ENCODE data around the gene OIT3. TPM values are rescaled to one million over a fixed set of nuclear protein-coding genes. Genes with fewer than 3 reads are reported as not detected.
"Not testable (repeated sequence)": the region's sequence is repeated elsewhere in the genome, so short reads cannot be mapped to it uniquely, and the experiment has no call there.

The OIT3 gene
- total RNA-seq, 1 experiment from 2014 or later: not detected

DNA sequence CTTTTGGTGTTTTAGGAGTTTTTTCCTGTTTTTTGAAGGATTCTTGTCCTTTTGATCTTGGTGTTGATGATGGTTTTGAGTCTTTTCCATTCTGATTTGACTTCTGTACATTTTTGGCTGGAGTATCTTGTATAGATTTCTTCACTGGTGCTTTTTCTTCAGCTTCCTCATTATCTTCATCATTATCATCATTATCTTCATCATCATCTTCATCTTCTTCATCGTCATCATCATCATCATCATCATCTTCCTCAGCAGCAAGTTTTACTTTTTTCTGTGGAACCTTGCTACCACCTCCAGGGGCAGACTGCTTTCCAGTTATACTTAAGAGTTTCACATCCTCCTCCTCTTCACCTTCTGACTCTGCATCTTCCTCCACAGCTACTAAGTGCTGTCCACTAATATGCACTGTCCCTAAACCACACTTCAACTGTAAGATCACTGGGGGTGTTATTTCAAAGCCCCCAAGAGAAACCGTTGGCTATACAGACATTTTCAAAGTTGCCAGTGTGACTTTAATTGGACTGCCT is 24.3 kb downstream of the OIT3 start:
- H3K4me3 ChIP-seq (ENCODE audit: low read length); H3K27ac ChIP-seq (ENCODE audit: low read length); H3K9me3 ChIP-seq (ENCODE audit: low read length); H3K4me2 ChIP-seq (ENCODE audit: low read length); ATAC-seq; H3K9me2 ChIP-seq (replicated peaks; ENCODE audit: low read length); intact Hi-C loops (cut with micrococcal nuclease); H3F3A ChIP-seq (ENCODE audit: low read length, unreplicated experiment); H3K4me1 ChIP-seq (ENCODE audit: insufficient read depth, low read length); H3K36me3 ChIP-seq (ENCODE audit: low read depth, low read length); BruUV-seq (replicated peaks); POLR2A ChIA-PET (ENCODE audit: unreplicated experiment); H3K9ac ChIP-seq (ENCODE audit: low read length); H2AFZ ChIP-seq (ENCODE audit: low read length); H3K79me2 ChIP-seq (ENCODE audit: low read length); DNase-seq; H4K20me1 ChIP-seq (ENCODE audit: low read length); CTCF ChIA-PET: not testable (repeated sequence)
- H3K27me3 ChIP-seq (ENCODE audit: low read length): peaks cover 42% of the 10 kb centered on the region

DNA sequence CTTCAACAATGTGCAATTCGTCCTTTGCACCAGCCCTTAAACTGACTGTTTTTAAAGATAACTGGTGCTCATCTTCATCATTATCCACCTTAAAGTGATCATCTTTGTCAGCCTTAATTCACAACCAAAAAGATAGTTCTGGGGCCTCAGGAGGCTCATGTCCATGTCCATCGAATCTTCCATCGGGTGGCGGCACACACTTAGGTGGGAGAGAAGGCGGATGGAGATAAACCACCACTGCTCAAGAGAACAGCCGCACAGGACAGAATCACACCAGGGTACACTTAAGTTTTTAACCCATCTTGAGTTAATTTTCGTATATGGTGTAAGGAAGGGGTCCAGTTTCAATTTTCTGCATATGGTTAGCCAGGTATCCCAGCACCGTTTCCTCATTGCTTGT is 24.8 kb downstream of the OIT3 start:
- TF ChIP-seq EZH2 (IDR thresholded peaks at IDR 0.05; ENCODE audit: low read length, unreplicated experiment) (no peak), EZH2phosphoT487 (IDR thresholded peaks at IDR 0.05; ENCODE audit: borderline replicate concordance, low read length) (no peak)
- TF ChIP-seq, protein P1, sequence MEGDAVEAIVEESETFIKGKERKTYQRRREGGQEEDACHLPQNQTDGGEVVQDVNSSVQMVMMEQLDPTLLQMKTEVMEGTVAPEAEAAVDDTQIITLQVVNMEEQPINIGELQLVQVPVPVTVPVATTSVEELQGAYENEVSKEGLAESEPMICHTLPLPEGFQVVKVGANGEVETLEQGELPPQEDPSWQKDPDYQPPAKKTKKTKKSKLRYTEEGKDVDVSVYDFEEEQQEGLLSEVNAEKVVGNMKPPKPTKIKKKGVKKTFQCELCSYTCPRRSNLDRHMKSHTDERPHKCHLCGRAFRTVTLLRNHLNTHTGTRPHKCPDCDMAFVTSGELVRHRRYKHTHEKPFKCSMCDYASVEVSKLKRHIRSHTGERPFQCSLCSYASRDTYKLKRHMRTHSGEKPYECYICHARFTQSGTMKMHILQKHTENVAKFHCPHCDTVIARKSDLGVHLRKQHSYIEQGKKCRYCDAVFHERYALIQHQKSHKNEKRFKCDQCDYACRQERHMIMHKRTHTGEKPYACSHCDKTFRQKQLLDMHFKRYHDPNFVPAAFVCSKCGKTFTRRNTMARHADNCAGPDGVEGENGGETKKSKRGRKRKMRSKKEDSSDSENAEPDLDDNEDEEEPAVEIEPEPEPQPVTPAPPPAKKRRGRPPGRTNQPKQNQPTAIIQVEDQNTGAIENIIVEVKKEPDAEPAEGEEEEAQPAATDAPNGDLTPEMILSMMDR (conservative IDR thresholded peaks at IDR 0.05; ENCODE audit: low read depth, low read length): no peak
- Histone ChIP-seq H3K36me3 (ENCODE audit: low read depth, low read length) (no peaks in the 10 kb centered on the region), H3K79me2 (ENCODE audit: low read length) (no peaks in the 10 kb centered on the region), H3K4me2 (ENCODE audit: low read length) (no peak overlapping the region), H3K9ac (ENCODE audit: low read length) (no peak overlapping the region), H3K9me3 (ENCODE audit: low read length) (peaks cover 9% of the 10 kb centered on the region), H3K27me3 (ENCODE audit: low read length) (peaks cover 46% of the 10 kb centered on the region), H3K9me2 (replicated peaks; ENCODE audit: low read length) (no peaks in the 10 kb centered on the region), H4K20me1 (ENCODE audit: low read length) (no peaks in the 10 kb centered on the region), H3K4me3 (ENCODE audit: low read length) (no peak overlapping the region), H2AFZ (ENCODE audit: low read length) (no peak overlapping the region), H3K27ac (ENCODE audit: low read length) (no peak overlapping the region), H3F3A (ENCODE audit: low read length, unreplicated experiment) (no peaks in the 10 kb centered on the region), H3K4me1 (ENCODE audit: insufficient read depth, low read length) (no peaks in the 10 kb centered on the region)
- ChIA-PET POLR2A (ENCODE audit: unreplicated experiment) (no interaction called here), CTCF (no interaction called here)
- intact Hi-C loops (cut with micrococcal nuclease): no loop called here
- DNase-seq: no peak
- no TSS peak for BruUV-seq (replicated peaks)
- no peak for ATAC-seq

DNA sequence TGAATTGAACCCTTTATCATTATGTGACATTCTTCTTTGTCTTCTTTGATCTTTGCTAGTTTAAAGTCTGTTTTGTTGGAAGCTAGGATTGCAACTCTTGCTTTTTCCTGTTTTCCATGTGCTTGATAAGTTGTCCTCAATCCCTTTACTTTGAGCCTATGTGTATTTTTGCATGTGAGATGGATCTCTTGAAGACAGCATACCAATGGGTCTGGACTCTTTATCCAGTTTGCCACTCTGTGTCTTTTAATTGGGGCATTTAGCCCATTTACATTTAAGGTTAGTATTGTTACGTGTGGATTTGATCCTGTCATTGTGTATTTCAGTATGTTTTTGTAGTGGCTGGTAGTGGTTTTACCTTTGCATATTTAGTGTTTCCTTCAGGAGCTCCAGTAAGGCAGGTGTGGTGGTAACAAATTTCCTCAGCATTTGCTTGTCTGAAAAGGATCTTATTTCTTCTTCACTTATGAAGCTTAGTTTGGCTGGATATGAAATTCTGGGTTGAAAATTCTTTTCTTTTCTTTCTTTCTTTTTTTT is 27.7 kb downstream of the OIT3 start:
- intact Hi-C loops (cut with micrococcal nuclease); BruUV-seq (replicated peaks): not testable (repeated sequence)
- CTCF ChIA-PET: interaction anchor here (0.6 kb wide), 1 partner anchor 13 kb away, joined by 5 read pairs; no protein-coding TSS in a partner anchor

DNA sequence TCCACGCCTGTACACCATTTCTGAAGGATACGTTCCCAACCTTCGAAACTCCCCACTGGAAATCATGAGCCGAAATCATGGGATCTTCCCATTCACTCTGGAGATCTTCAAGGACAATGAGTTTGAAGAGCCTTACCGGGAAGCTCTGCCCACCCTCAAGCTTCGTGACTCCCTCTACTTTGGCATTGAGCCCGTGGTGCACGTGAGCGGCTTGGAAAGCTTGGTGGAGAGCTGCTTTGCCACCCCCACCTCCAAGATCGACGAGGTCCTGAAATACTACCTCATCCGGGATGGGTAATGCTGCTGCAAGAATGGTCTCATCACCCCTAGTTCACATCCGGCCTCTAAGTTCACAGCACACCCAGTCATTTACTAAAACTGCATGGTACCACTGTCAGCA is 30.8 kb downstream of the OIT3 start:
- Histone ChIP-seq H3K27me3 (ENCODE audit: low read length) (peaks cover 72% of the 10 kb centered on the region), H3K9ac (ENCODE audit: low read length) (no peak overlapping the region), H2AFZ (ENCODE audit: low read length) (no peak overlapping the region), H3K36me3 (ENCODE audit: low read depth, low read length) (no peaks in the 10 kb centered on the region), H3K4me2 (ENCODE audit: low read length) (no peak overlapping the region), H3F3A (ENCODE audit: low read length, unreplicated experiment) (no peaks in the 10 kb centered on the region), H3K4me3 (ENCODE audit: low read length) (no peak overlapping the region), H3K9me3 (ENCODE audit: low read length) (peaks cover 9% of the 10 kb centered on the region), H3K27ac (ENCODE audit: low read length) (no peak overlapping the region), H3K79me2 (ENCODE audit: low read length) (no peaks in the 10 kb centered on the region), H3K9me2 (replicated peaks; ENCODE audit: low read length) (no peaks in the 10 kb centered on the region), H3K4me1 (ENCODE audit: insufficient read depth, low read length) (no peaks in the 10 kb centered on the region), H4K20me1 (ENCODE audit: low read length) (no peaks in the 10 kb centered on the region)
- intact Hi-C loops (cut with micrococcal nuclease): no loop called here
- no peak for TF ChIP-seq EZH2phosphoT487 (IDR thresholded peaks at IDR 0.05; ENCODE audit: borderline replicate concordance, low read length)
- BruUV-seq (replicated peaks): no TSS peak
- no peak for ATAC-seq
- DNase-seq: no peak
- CTCF ChIA-PET: no interaction called here
- POLR2A ChIA-PET (ENCODE audit: unreplicated experiment): interaction anchor here (0.6 kb wide), 1 partner anchor 172 kb away, joined by 12 read pairs; the partner anchor contains the start of gene P4HA1

More for the DNA sequence above, 27.7 kb downstream of the OIT3 start:
- H4K20me1 ChIP-seq (ENCODE audit: low read length); H3K9me3 ChIP-seq (ENCODE audit: low read length); H3F3A ChIP-seq (ENCODE audit: low read length, unreplicated experiment); DNase-seq; H3K9ac ChIP-seq (ENCODE audit: low read length); H3K4me2 ChIP-seq (ENCODE audit: low read length); H3K9me2 ChIP-seq (replicated peaks; ENCODE audit: low read length); H3K4me1 ChIP-seq (ENCODE audit: insufficient read depth, low read length); H3K4me3 ChIP-seq (ENCODE audit: low read length); POLR2A ChIA-PET (ENCODE audit: unreplicated experiment); H3K36me3 ChIP-seq (ENCODE audit: low read depth, low read length); H2AFZ ChIP-seq (ENCODE audit: low read length); H3K27ac ChIP-seq (ENCODE audit: low read length); ATAC-seq; H3K79me2 ChIP-seq (ENCODE audit: low read length): not testable (repeated sequence)
- peaks cover 72% of the 10 kb centered on the region for H3K27me3 ChIP-seq (ENCODE audit: low read length)
